BJ (cell line): ENCODE data around the gene TYR. TPM values are rescaled to one million over a fixed set of nuclear protein-coding genes. Genes with fewer than 3 reads are reported as not detected.

Experiments
- CTCF ChIA-PET: fragments of 350-600 bp; formaldehyde crosslinking; extraction: SDS; loops from one replicate; lab custom pipeline; 2021; ENCODE audit warnings: antibody characterized with exemption, inconsistent platforms; lab: Yijun Ruan, JAX
- POLR2A ChIA-PET: fragments of 300-600 bp; sonication (Branson Sonifier 250); formaldehyde crosslinking; extraction: SDS; loops from one replicate; lab custom pipeline; 2021; ENCODE audit warnings: antibody characterized with exemption; lab: Charles Lee
- DNase-seq: peaks from one replicate; pipeline ENCODE4 v3.0.0-alpha.2; 2011; ENCODE audit warnings: low read depth
- H3K27me3 ChIP-seq: 2 replicates; pipeline ENCODE4 v1.6.0; 2011; ENCODE audit warnings: low read length; ENCODE audit not compliant: control insufficient read depth, insufficient read depth
- H3K36me3 ChIP-seq: 2 replicates; pipeline ENCODE4 v1.5.1; 2011; ENCODE audit warnings: low read length; ENCODE audit not compliant: control insufficient read depth, insufficient read depth
- H3K4me3 ChIP-seq: 2 replicates; pipeline ENCODE4 v1.5.1; 2011; ENCODE audit warnings: low read depth, mild to moderate bottlenecking, control low read depth, low read length
- CTCF ChIP-seq: IDR thresholded peaks from 2 replicates; pipeline ENCODE4 v1.5.1; 2011; ENCODE audit warnings: low read depth, mild to moderate bottlenecking, control low read depth, inconsistent platforms, low read length, moderate library complexity; ENCODE audit not compliant: insufficient read depth
- polyA minus RNA-seq: library from RNA; depleted of rRNA, polyadenylated mRNA; stranded (reverse); fragments of >200 nt; gene quantifications from 2 replicates; pipeline ENCODE4 v1.2.3, GENCODE V29; 2011; rRNA and poly(A)+ RNA removed
- polyA plus RNA-seq: library from polyadenylated mRNA; depleted of rRNA; stranded (reverse); fragments of >200 nt; gene quantifications from 2 replicates; pipeline ENCODE4 v1.2.3, GENCODE V29; 2011; rRNA removed

TYR gene
- polyA plus RNA-seq (not detected in 2 replicates), polyA minus RNA-seq (not detected in 2 replicates)

- CTCF ChIA-PET = no interaction called here
- DNase-seq = no peak
- POLR2A ChIA-PET = no interaction called here
- H3K27me3 ChIP-seq = no peaks in the 10 kb centered on the region
- no peaks in the 10 kb centered on the region for H3K36me3 ChIP-seq
- TF ChIP-seq CTCF = no peak
- H3K4me3 ChIP-seq = no peak within 1 kb of the TSS
Observed at GRCh38 chr11:89177691-89178231, at the start of gene TYR. Gene TYR, plus strand, starts transcription at chr11:89177875. Its CDS starts 79 bp downstream, at chr11:89177954.

- DNase-seq = no peak
Observed at GRCh38 chr11:89136606-89137005, 41.1 kb upstream of the TYR start.

GRCh38 chr11:89147229-89147628, 30.4 kb upstream of the TYR start:
- ChIA-PET CTCF (no interaction called here), POLR2A (no interaction called here)
- Histone ChIP-seq H3K4me3 (no peak overlapping the region), H3K27me3 (no peaks in the 10 kb centered on the region), H3K36me3 (no peaks in the 10 kb centered on the region)
- no peak for DNase-seq
- TF ChIP-seq CTCF = no peak

More at GRCh38 chr11:89136606-89137005, 41.1 kb upstream of the TYR start:
- TF ChIP-seq CTCF = no peak
- POLR2A ChIA-PET = no interaction called here
- Histone ChIP-seq H3K36me3 (no peaks in the 10 kb centered on the region), H3K27me3 (no peaks in the 10 kb centered on the region), H3K4me3 (no peak overlapping the region)
- CTCF ChIA-PET = interaction anchor here (0.6 kb wide), 1 partner anchor 148 kb away, joined by 3 read pairs; no protein-coding TSS in a partner anchor

- CTCF ChIA-PET = no interaction called here
- H3K4me3 ChIP-seq = no peak overlapping the region
- TF ChIP-seq CTCF = no peak
- no peaks in the 10 kb centered on the region for H3K36me3 ChIP-seq
- no peaks in the 10 kb centered on the region for H3K27me3 ChIP-seq
- POLR2A ChIA-PET = no interaction called here
- no peak for DNase-seq
Observed at GRCh38 chr11:89159974-89160373, 17.7 kb upstream of the TYR start.

GRCh38 chr11:89161949-89162348, 15.7 kb upstream of the TYR start:
- POLR2A ChIA-PET = no interaction called here
- H3K36me3 ChIP-seq = no peaks in the 10 kb centered on the region
- no peak for DNase-seq
- H3K4me3 ChIP-seq = no peak overlapping the region
- CTCF ChIA-PET = no interaction called here
- no peaks in the 10 kb centered on the region for H3K27me3 ChIP-seq
- no peak for TF ChIP-seq CTCF
